GM18498 (cell line): ENCODE results near the gene ZDHHC14.

Experiments used
- ATAC-seq: cut with Tn5 transposase; IDR thresholded peaks from one replicate; pipeline ENCODE4 v1.9.1; 2021; ENCODE audit warnings: mild to moderate bottlenecking, moderate library complexity; ENCODE audit not compliant: unreplicated experiment

ZDHHC14 gene

DNA sequence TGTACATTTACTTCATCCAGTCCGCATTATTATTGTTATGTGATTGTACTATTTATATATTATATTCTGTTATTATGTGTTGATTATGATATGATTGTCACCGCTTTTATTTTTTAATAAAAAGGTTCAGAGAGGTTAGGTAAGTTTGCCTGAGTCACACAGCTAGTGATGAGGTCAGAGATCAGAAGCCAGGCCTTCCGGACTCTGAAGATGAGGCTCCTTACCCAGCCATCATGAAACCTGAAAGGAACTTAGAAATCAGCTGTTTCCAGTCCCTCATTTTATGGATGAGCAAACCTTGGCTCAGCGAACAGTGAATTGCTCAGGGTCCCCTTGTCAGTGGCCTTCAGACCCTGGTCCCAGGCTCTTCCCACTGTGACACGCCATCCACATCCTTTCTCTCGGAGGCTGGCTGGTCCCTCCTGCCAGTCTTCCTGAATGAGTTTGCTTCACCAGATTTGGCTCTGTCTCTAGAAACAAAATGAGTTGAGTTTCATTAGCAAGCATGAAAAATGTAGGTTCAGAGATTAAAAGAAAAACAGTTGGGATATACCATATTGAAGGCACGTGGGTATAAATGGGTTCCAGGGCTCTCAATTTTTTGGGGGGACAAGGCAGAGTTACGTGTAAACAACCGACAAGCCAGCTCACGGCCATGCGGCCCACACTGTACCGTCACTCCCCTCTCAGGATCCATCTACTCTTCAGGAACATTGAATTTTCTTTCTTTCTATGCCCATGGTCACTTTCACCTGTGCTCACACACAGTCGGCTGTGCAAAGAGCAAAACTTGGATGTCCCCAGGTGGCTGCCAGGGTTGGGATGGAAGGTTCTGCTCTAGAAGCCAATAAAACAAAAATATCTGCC lies 132.9 kb downstream of the ZDHHC14 start:
- ATAC-seq = no peak

DNA sequence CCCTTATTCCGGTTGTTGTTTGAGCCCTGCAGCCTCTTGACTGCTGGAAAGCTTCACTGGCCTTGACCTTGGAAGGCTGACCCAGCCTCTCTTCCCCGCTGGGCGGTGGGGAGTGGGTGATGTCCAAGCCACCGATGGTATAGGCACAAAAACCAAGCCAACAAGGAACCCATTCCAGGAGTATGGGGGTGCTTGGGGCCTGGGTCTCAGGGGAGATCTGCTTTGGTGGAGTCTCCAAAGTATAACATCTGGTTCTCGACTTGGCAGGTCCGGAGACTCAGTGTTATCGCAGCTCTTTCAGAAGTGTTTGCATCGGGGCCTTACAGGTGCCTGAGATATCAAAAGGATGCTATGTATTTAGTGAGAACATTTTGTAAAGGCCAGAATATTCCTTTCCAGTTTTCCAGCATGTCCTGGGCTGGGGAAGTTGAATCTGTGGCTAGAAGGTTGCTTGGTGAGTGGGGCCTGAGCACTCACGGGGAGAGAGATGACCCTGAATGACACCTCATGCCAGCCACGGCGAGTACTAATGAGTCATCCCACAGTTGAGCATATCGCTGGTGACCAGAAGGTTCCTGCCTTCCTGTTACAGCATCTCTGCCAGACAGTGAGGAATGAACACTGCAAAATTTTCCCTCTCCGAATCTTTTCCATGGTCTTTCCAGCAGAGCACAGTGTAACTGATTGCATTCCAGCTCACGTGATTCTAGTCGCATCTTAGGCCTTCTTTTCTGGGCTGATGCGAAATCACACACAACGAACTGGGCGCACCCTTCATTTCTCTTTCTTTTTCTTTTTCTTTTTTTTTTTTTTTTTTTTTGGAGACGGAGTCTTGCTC lies 133.9 kb downstream of the ZDHHC14 start:
- ATAC-seq = no peak

DNA sequence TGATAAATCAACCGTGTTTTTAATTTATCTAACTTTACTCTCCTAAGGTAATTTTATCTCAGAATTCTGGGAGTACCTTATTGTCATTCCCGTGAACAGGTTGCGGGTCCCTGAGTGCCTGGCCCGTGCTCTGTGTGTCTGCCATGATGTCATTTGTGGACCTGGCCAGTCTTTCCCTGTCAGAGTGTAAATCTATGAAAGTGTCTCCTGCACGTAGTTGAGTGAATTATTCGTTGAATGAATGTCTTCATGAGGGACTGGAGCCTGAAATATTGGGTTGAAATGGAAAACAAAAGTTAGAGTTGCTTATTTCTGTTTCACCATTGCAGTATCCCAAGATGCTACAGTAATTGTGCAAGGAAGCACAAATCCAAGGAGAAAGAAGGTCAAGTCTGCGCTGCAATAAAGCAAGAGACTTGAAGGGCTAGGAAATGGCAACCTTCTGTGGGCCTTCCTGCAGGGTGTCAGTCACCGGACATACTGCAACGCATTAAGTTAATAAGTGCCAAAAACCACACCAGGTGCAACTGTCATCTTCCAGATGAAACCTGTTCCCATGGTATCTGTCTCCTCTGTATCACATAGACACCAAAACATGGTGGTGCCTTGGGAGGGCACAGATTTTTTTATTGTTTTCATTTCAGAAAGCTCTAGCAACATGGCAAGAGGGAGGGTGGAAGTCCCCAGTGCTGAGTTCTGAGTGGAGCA lies 135.5 kb downstream of the ZDHHC14 start:
- no peak for ATAC-seq

DNA sequence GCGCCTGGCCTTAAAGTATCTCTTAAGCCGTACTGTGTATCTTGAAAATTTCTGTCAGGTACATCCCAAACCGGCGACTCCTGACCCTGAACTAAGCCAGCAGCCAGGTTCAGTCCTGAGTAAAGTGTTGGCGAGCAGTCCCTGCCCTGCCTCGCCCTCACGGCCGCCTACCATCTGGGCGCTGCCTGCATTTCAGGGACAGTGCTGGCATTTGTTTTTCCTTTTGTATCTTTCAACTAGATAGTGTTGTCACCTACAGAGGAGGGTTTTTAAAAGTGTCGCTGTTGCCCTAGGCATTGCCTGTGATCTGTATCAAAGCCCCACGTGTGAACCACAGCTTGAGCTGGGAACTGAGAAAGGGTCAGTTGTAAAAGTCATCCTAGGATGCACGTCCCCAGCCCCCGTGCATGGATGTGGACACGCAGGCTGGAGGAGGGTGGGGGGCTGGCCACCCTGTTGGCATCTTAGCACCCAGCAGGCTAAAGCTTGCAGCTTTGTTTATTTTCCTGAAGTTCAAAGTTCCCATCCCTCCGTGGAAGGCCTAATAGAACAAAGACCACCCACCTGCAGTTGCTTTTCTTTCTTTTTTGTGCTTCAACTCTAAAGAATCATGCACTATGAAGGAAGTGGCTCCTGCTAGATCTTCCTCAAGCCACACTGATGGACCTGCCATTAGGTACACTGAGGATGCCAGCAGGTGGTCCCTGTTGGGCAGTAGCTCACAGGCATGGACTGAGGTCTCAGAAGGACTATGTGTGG lies 136.8 kb downstream of the ZDHHC14 start:
- no peak for ATAC-seq

DNA sequence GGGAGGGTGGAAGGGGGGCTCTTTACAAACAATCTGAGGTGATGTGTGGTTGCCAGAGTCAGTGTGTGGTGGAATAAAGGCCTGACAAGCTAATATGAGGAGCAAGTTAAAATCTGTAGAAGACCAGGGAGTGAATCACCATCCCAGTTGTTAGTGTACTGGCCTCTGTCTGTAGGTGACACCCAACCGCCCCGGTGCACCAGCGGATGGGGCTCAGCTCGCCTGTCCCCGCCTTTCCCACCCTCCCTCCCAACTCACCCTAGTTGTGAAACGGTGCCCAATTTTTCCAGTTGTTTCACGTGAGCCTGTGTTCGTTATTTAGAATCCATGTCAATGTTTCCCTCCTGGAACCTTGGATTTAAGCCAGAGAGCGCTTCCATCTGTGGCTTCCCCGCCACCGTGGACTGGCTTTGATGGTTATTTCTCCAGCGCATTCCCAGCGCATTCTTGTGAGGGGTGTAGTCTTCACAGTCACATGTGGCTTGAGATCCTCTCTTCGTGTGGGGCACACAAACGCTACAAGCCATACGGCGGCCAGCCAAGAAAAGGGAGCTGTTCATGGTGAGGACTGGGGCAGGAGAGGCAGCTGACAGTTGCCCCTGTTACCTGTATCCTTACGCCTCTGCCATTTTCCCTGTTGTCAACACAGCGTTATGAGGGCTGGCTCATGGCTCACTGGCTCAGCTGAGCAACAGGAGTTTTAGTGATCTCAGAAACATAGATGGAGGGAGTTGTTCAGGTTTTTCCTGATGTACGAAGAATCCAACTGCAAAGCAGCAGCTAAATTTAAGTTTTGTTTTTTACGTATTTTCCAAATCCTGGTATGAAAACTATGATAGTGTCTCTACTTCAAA lies 137.6 kb downstream of the ZDHHC14 start:
- no peak for ATAC-seq

DNA sequence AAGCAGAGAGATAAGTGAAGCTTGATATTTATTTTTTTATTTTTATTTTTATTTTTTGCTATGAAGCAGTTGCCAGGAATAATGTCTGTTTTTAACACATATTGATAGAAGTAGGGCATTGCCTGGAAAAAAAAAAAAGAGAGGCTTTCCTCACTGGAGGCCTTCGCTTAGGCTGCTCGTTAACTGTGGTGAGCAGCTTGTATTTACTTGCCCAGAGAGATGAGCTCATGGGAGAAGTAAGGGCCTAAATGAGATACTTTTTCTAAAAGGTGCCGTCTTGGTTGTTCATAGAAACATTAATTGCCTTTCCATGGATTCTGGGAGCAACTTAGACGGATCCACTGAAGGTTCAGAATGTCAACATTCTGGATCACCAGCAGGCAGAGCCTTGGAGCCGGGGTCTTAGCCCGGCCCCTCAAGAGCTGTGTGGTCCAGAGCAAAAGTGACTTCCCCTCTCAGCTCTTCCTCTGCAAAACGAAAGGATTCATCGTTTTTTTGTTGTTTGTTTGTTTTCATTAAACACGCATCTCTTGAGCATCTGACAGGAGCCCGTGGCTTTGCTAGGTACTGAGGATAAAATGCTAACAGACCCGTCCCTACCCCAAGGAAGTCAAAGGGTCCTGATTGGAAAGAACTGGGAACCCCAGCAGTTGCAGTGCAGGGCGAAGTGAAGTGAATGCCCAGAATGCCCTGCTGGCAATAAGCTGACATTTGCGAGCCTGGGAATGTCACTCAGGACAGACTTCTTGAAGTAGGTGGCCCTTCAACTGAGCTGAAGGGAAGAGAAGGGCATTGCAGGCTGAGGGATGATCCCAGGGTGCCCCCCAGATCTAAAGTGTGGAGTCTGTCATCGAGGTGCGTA lies 138.5 kb downstream of the ZDHHC14 start:
- no peak for ATAC-seq

DNA sequence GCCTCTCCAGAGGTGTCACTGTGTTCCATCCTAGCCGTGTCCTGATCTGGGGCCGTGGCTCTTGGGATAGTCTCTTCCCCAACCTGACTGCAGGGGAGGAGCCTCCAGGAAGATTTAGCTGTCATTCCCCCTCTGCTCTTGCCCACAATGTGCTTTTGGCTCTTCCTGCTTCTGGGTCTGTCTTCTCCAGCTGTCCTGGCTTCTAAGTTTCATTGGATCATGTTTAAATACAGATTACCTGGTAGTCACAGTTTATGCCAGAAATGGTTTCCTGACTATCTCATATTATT lies 139.1 kb downstream of the ZDHHC14 start:
- no peak for ATAC-seq

DNA sequence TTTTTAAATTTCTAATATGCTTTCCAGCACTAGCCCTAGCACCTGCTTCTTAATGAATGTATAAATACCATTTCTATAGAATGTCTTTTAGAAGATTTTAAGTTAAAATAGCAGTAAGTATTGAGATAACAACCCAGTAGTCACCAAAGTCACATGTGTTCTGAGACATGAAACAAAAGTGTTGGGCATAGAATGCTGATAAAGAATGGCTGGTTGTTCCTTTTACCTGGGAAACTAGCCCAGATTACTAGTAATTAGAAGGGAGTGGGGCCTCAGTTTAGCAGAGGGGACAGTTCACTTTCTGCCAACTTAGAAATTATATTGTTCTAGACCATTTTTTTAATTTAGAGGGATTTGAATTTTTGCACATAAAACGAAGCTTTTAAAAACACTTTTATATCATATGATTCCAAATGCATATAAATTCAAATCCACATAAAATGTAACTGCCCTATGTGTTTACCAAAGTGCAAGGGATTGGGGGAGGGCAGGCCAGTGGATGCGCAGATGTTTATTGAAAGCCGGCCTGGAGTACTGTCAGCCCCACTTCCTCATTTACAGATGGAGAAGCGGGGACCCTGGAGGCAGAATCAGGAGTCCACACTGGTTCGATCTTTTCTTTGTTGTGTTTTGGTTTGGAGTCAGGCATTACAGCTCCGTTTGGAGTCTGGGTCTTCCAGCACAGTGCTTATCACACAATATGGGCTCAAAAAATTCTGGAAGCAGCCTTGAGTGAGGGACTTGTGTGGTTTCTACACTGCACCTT lies 139.8 kb downstream of the ZDHHC14 start:
- no peak for ATAC-seq

DNA sequence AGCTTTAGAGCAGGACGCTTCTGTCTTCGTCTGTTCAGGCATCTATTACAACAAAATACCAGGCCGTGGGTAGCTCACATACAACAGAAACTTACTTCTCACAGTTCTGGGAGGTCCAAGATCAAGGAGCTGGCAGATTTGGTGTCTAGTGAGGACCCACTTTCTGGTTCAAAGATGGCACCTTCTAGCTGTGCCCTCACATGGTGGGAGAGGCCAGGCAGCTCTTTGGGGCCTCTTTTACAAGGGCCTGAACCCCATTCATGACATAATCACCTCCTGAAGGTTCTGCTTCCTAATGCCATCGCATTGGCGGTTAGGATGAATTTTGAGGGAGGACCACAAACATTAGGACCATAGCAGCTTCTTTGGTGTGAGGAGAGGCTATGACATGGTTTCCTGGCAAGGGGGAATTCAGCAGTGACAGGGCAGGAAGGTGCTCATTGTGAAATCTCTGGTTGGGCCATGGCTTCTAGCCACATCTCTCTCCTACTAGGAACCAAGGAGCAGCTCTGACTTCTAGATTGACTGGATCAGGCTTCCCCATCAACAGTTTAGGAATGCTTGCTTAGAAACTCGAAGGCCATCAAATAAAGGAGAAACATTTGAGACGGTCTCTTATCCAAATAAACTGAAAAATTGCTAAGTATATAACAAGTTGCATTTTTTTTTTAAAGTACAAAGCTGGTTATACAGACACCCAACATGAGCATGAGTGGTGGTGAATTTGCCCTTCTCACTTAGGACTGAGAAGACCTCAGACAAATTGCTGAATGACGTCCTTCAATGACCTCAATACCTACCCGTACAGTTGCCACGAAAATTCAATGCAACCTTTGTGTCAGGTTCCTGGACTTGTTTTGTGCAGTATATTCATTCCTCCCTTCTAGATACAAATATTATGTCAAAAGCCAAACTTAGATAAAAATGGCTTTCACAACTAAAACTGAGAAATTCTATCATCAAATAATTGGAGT lies 140.7 kb downstream of the ZDHHC14 start:
- ATAC-seq = no peak

DNA sequence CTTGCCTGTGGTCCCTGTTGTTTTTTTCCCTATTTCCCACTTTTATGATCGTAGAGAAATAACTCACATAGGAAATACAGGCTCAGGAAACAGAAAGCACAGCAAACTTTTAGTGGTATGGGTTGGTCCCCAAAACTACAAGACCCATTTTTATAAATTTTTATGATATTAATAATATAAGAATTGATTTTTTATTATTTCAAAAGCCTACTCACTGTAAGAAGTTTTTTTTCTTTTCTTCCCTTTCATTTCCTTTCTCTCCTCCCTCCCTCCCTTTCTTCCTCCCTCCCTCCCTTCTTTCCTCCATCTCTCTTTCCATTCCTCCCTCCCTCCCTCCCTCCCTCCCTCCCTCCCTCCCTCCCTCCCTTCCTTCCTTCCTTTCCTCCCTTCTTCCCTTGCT lies 141.5 kb downstream of the ZDHHC14 start:
- ATAC-seq = no peak

DNA sequence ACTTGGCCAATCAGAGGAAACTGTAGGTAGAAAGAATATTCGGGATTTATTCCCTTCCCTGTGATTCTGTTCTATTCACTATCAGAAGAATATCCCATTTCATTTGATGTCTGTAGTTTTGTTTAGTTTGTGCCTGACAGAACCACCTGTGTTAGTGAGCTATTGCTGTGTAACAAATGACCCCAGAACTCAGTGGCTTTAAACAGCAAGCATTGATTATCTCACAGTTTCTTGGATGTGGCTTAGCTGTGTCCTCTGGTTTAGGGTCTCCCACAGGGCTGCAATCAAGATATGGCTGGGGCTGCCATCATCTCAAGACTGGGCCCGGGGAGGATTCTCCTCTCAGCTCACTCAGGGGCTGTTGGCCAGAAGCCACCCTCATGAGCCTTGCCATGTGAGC lies 143.7 kb downstream of the ZDHHC14 start:
- no peak for ATAC-seq

DNA sequence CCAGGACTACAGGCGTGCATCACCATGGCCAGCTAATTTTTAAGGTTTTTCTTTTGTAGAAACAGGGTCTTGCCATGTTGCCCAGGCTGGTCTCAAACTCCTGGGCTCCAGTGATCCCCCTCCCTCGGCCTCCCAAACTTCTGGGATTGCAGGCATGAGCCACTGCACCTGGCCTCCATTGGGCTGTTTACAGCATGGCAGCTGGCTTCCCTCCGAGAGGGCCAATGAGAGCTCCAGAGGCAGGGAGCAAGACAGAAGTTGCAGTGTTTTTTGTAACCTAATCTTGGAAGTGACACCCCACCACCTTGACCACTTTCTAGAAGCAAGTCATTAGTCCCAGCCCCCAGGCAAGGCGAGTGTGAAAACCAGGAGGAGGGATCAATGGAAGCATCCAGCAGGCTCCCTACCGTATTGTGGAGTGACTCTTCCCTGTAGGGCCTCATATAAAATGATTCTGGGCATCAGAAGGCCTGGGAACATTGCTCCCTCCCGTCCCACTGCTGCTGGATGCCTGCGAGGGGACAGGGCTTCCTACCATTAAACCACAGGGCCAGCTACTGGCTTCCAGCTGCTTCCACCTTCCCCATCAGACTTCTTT lies 144.4 kb downstream of the ZDHHC14 start:
- ATAC-seq = no peak

DNA sequence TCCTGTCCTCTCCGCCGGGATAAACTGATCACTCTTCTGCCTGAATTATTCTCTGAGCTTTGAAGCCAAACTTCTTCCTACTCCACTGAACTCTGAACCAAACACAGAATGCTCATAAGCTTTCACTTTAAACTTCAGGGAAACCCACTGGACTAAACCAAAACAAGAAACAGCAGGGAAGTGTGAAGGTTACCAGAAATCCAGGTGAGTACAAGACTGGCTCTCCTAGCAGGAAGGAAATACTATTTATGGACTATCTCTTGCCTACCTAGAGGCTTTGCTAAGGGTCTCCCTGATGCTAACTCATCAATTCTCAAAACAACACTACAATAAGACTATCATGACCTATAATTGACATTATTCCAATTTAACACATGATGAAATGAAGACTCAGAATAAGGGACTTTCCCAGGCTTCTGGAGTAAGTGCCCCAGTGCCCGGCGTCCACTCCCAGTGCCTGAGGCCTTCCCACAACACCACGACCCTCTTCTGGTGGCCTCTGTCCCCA lies 145.0 kb downstream of the ZDHHC14 start:
- no peak for ATAC-seq

DNA sequence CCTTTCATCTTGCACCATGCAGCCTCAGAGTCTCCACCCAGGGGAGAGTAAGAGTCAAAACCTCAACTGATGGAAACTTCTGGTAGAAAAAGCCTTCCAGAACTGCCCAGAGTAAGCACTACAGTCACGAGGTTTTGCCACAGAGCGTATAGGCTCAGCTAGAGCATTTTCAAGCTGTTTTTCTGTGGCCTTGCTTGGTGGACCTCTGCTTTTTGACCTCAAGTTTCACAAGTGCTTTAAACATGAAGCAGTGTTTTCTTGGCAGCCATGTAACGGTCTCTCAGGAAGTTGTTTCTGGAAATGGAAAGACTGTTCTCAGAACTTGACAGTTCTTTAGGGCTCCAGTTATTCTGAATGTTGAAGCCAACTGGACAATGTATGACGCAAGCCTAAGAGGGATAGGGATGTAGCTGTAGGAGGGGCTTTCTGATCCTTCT lies 146.5 kb downstream of the ZDHHC14 start:
- ATAC-seq = peak; percentile 93

DNA sequence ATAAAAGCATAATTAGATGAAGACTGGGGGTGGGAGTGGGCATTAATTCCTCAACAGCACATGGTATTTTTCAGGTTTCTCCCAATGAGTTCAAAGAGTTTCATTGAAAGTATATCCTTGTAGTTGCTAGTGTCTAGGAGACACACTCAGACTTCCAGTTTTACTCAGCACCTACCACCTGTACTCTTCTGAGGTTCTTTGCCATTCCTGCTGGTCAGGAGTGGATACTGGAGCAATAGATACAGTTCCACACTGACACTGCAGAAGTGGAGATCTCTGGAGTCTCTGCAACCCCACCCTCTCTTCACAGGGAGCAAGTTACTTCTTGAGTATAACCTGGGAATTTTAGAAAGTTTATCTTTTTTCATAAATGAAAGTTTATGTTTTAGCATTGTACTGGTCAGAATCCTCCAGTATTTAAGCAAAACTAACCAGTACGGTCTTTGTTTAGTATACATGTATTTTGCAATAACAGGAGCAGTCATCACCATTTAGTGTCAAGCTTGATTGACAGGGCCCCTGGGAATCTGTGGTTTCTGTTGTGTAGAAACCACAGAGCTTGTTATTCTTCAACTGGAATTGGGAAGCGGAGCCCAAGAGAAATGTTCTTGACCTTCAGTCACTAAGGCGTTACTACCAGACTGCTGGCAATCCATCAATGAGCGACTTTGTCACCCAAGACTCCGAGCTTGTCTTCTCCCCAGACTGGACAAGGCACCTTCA lies 148.1 kb downstream of the ZDHHC14 start:
- ATAC-seq = no peak

DNA sequence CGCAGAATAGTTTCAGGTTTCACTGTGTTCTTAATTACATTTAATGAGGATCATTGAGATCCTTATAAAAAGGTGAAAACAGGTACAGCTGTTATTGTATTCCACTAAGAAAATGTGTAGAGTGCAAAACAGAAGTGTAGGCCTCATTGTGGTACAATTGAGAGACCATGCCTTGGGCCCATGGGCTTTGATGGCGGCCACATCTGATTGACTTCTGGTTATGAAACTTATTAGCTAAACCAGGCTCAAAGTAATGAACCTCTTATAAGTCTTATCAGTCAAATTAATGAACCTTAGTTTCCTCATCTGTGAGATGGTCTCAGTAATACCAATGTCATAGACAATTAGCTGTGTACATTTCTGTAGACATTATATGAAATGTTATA lies 148.7 kb downstream of the ZDHHC14 start:
- no peak for ATAC-seq
